Endodermal cell (in vitro differentiated cells): ENCODE measurements around the gene TBCD. TPM values are rescaled to one million over a fixed set of nuclear protein-coding genes. Genes with fewer than 3 reads are reported as not detected.

ENCODE experiments used
- DNase-seq: peaks from one replicate; pipeline ENCODE4 v3.0.0-alpha.2; 2017
- H3K27ac ChIP-seq: 2 replicates; pipeline ENCODE4 v1.5.1; 2013; ENCODE audit warnings: mild to moderate bottlenecking, low read depth, low read length, moderate library complexity
- H3K27me3 ChIP-seq: 2 replicates; pipeline ENCODE4 v1.6.1; 2013; ENCODE audit warnings: mild to moderate bottlenecking, low read length, moderate library complexity; ENCODE audit not compliant: insufficient read depth, control insufficient read depth, poor library complexity, severe bottlenecking
- H3K36me3 ChIP-seq: 2 replicates; pipeline ENCODE4 v1.7.0; 2013; ENCODE audit warnings: mild to moderate bottlenecking, low read length, moderate library complexity; ENCODE audit not compliant: control insufficient read depth, insufficient read depth
- H3K4me1 ChIP-seq: one replicate; pipeline ENCODE4 v1.7.0; 2013; ENCODE audit warnings: low read length; ENCODE audit not compliant: control insufficient read depth, insufficient read depth
- H3K4me3 ChIP-seq: 2 replicates; pipeline ENCODE4 v1.5.1; 2013; ENCODE audit warnings: mild to moderate bottlenecking, low read length, moderate library complexity
- H3K9ac ChIP-seq: 2 replicates; pipeline ENCODE4 v1.6.1; 2013; ENCODE audit warnings: mild to moderate bottlenecking, low read length, moderate library complexity; ENCODE audit not compliant: poor library complexity, severe bottlenecking; ENCODE audit errors: extremely low read depth
- H3K9me3 ChIP-seq: 2 replicates; pipeline ENCODE4 v1.6.1; 2013; ENCODE audit warnings: mild to moderate bottlenecking, low read length, moderate library complexity; ENCODE audit not compliant: control insufficient read depth
- H3K27ac Mint-ChIP-seq: 2 replicates; pipeline ENCODE4 v1.8.0; 2020; ENCODE audit warnings: mixed read lengths
- H3K27me3 Mint-ChIP-seq: 2 replicates; pipeline ENCODE4 v1.8.0; 2021; ENCODE audit warnings: mild to moderate bottlenecking, mixed read lengths; ENCODE audit not compliant: insufficient read depth
- H3K36me3 Mint-ChIP-seq: 2 replicates; pipeline ENCODE4 v1.8.0; 2020; ENCODE audit warnings: low read depth, mixed read lengths
- H3K4me1 Mint-ChIP-seq: 2 replicates; pipeline ENCODE4 v1.8.0; 2020; ENCODE audit warnings: mixed read lengths
- H3K4me3 Mint-ChIP-seq: 2 replicates; pipeline ENCODE4 v1.8.0; 2020; ENCODE audit warnings: mild to moderate bottlenecking, moderate library complexity, mixed read lengths
- H3K9me3 Mint-ChIP-seq: 2 replicates; pipeline ENCODE4 v1.8.0; 2020; ENCODE audit warnings: mild to moderate bottlenecking, mixed read lengths
- WGBS, 2 experiments: methylation state at CpG; one replicate each; pipeline versions ENCODE4 v1.1.5 to v1.1.7; 2013; ENCODE audit warnings: missing lambda C conversion rate in 2 of 2, mixed read lengths in 1 of 2; ENCODE audit not compliant: insufficient coverage in 1 of 2, insufficient read length in 1 of 2; 5-methylcytosine and 5-hydroxymethylcytosine counted together
- total RNA-seq, 2 donors: library from RNA; stranded (reverse); fragmentation: NEBNext Ultra II Directional in 1 of 2; extraction: Animal tissue kit (Norgen Biotek cat#: 25700) in 1 of 2; gene quantifications; 2 replicates in 1 of 2; 3 replicates in 1 of 2; pipeline ENCODE4 v1.2.1, GENCODE V29; 2021
- TF ChIP-seq, protein P1 (sequence below): fragments of 200-600 bp; sonication (generic); conservative IDR thresholded peaks from 2 replicates; pipeline ENCODE4 v1.5.0; 2021; ENCODE audit warnings: antibody characterized with exemption, mild to moderate bottlenecking

Gene TBCD
- total RNA-seq, 2 donors from 2014 or later = 107 TPM

- DNase-seq = no peak
- H3K4me3 Mint-ChIP-seq = no peak overlapping the region
- Histone ChIP-seq H3K9me3 (no peaks in the 10 kb centered on the region), H3K9ac (no peak overlapping the region), H3K36me3 (peaks cover 41% of the 10 kb centered on the region), H3K27me3 (no peaks in the 10 kb centered on the region), H3K4me1 (no peaks in the 10 kb centered on the region), H3K4me3 (no peak overlapping the region), H3K27ac (no peak overlapping the region)
- no peaks in the 10 kb centered on the region for H3K27me3 Mint-ChIP-seq
- TF ChIP-seq, protein P1, sequence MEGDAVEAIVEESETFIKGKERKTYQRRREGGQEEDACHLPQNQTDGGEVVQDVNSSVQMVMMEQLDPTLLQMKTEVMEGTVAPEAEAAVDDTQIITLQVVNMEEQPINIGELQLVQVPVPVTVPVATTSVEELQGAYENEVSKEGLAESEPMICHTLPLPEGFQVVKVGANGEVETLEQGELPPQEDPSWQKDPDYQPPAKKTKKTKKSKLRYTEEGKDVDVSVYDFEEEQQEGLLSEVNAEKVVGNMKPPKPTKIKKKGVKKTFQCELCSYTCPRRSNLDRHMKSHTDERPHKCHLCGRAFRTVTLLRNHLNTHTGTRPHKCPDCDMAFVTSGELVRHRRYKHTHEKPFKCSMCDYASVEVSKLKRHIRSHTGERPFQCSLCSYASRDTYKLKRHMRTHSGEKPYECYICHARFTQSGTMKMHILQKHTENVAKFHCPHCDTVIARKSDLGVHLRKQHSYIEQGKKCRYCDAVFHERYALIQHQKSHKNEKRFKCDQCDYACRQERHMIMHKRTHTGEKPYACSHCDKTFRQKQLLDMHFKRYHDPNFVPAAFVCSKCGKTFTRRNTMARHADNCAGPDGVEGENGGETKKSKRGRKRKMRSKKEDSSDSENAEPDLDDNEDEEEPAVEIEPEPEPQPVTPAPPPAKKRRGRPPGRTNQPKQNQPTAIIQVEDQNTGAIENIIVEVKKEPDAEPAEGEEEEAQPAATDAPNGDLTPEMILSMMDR = no peak
- H3K27ac Mint-ChIP-seq = no peak overlapping the region
- H3K9me3 Mint-ChIP-seq = no peaks in the 10 kb centered on the region
- peaks cover 50% of the 10 kb centered on the region for H3K36me3 Mint-ChIP-seq
- 92 to 99% methylated on average over 15 to 26 of the region's 26 CpGs for WGBS, 2 experiments
- H3K4me1 Mint-ChIP-seq = no peaks in the 10 kb centered on the region
These were observed 28.6 kb upstream of the TBCD start for GRCh38 chr17:82723169-82723807.

- H3K4me3 Mint-ChIP-seq = no peak overlapping the region
- no peak overlapping the region for H3K4me3 ChIP-seq
- no peak for DNase-seq
- TF ChIP-seq, protein P1 = no peak
- H3K36me3 Mint-ChIP-seq = peaks cover 46% of the 10 kb centered on the region
- no peaks in the 10 kb centered on the region for H3K27me3 Mint-ChIP-seq
- 96 to 97% methylated on average over 8 to 10 of the region's 10 CpGs for WGBS, 2 experiments
- H3K4me1 ChIP-seq = no peaks in the 10 kb centered on the region
- no peak overlapping the region for H3K9ac ChIP-seq
- no peaks in the 10 kb centered on the region for H3K4me1 Mint-ChIP-seq
- no peaks in the 10 kb centered on the region for H3K9me3 Mint-ChIP-seq
- H3K27ac Mint-ChIP-seq = no peak overlapping the region
- no peaks in the 10 kb centered on the region for H3K9me3 ChIP-seq
- H3K27ac ChIP-seq = no peak overlapping the region
- no peaks in the 10 kb centered on the region for H3K27me3 ChIP-seq
- H3K36me3 ChIP-seq = peaks cover 26% of the 10 kb centered on the region
These were observed 25.4 kb upstream of the TBCD start for GRCh38 chr17:82726427-82726826.

GRCh38 chr17:82729479-82730260 lies 22.2 kb upstream of the TBCD start:
- no peak overlapping the region for H3K9ac ChIP-seq
- TF ChIP-seq, protein P1 = no peak
- H3K4me3 ChIP-seq = no peak overlapping the region
- H3K27me3 Mint-ChIP-seq = no peaks in the 10 kb centered on the region
- H3K9me3 Mint-ChIP-seq = no peaks in the 10 kb centered on the region
- H3K36me3 ChIP-seq = peaks cover 21% of the 10 kb centered on the region
- WGBS, 2 experiments = 86 to 87% methylated on average over 28 to 48 of the region's 48 CpGs
- no peaks in the 10 kb centered on the region for H3K27me3 ChIP-seq
- no peak overlapping the region for H3K4me3 Mint-ChIP-seq
- H3K9me3 ChIP-seq = peaks cover 9% of the 10 kb centered on the region
- DNase-seq = peak; percentile 51
- H3K27ac Mint-ChIP-seq = no peak overlapping the region
- H3K36me3 Mint-ChIP-seq = peaks cover 48% of the 10 kb centered on the region
- no peak overlapping the region for H3K27ac ChIP-seq
- no peaks in the 10 kb centered on the region for H3K4me1 ChIP-seq
- H3K4me1 Mint-ChIP-seq = no peaks in the 10 kb centered on the region
